Erythroblast (primary cell): Measurements from ENCODE around the gene OBP2B.
A peak's percentile ranks its signal among the peaks of the same experiment; 100 is the strongest.

ENCODE experiments used
- DNase-seq, 2 experiments: peaks; one replicate each; lab custom pipeline; 2025; lab: John Stamatoyannopoulos, UW
- GATA1 ChIP-seq: IDR thresholded peaks from 2 replicates; pipeline ENCODE4 v1.6.1; 2011; ENCODE audit warnings: low read depth, mild to moderate bottlenecking, control low read depth, low read length, moderate library complexity
- POLR2A ChIP-seq: IDR thresholded peaks from 2 replicates; pipeline ENCODE4 v1.6.1; 2011; ENCODE audit warnings: mild to moderate bottlenecking, low read length

Gene OBP2B

GRCh38 chr9:133204993-133205336, 4.1 kb downstream of the OBP2B start:
- no peak for TF ChIP-seq POLR2A
- no peak for TF ChIP-seq GATA1
- no peak for DNase-seq

- DNase-seq = no peak
- TF ChIP-seq GATA1 (no peak), POLR2A (no peak)
Observed at GRCh38 chr9:133204335-133204992, 4.6 kb downstream of the OBP2B start.

GRCh38 chr9:133203506-133204075, 5.5 kb downstream of the OBP2B start:
- no peak for TF ChIP-seq POLR2A
- TF ChIP-seq GATA1 = no peak
- DNase-seq = no peak

GRCh38 chr9:133202688-133203453, 6.2 kb downstream of the OBP2B start:
- TF ChIP-seq POLR2A = no peak
- no peak for TF ChIP-seq GATA1
- no peak for DNase-seq

- TF ChIP-seq GATA1 (no peak), POLR2A (no peak)
- no peak for DNase-seq
Observed at GRCh38 chr9:133202145-133202513, 6.9 kb downstream of the OBP2B start.

GRCh38 chr9:133201424-133202144, 7.5 kb downstream of the OBP2B start:
- DNase-seq = no peak

GRCh38 chr9:133200631-133201030, 8.4 kb downstream of the OBP2B start:
- DNase-seq = no peak
- no peak for TF ChIP-seq GATA1
- no peak for TF ChIP-seq POLR2A

More at GRCh38 chr9:133201424-133202144, 7.5 kb downstream of the OBP2B start:
- no peak for TF ChIP-seq GATA1
- no peak for TF ChIP-seq POLR2A

- DNase-seq = peak; percentile 49 to 59
- TF ChIP-seq POLR2A (no peak), GATA1 (no peak)
Observed at GRCh38 chr9:133199648-133200321, 9.3 kb downstream of the OBP2B start.

GRCh38 chr9:133195029-133195428, 14.0 kb downstream of the OBP2B start:
- TF ChIP-seq POLR2A (no peak), GATA1 (no peak)
- DNase-seq = no peak

GRCh38 chr9:133194597-133194996, 14.5 kb downstream of the OBP2B start:
- no peak for TF ChIP-seq GATA1
- DNase-seq = no peak

GRCh38 chr9:133191989-133192388, 17.1 kb downstream of the OBP2B start:
- no peak for DNase-seq
- no peak for TF ChIP-seq POLR2A
- TF ChIP-seq GATA1 = no peak

GRCh38 chr9:133189826-133190225, 19.2 kb downstream of the OBP2B start:
- no peak for TF ChIP-seq POLR2A
- TF ChIP-seq GATA1 = no peak
- DNase-seq = no peak

- no peak for TF ChIP-seq GATA1
- no peak for TF ChIP-seq POLR2A
Observed at GRCh38 chr9:133188843-133189180, 20.2 kb downstream of the OBP2B start.

More at GRCh38 chr9:133188843-133189180, 20.2 kb downstream of the OBP2B start:
- no peak for DNase-seq
